ENCODE data around the gene ALKBH4. TPM values are rescaled to one million over a fixed set of nuclear protein-coding genes. Genes with fewer than 3 reads are reported as not detected.
A peak's percentile ranks its signal among the peaks of the same experiment; 100 is the strongest.
"Not testable (repeated sequence)": the region's sequence is repeated elsewhere in the genome, so short reads cannot be mapped to it uniquely, and the experiment has no call there.

The ALKBH4 gene
- total RNA-seq, 1 experiment from 2014 or later: 26.4 TPM

- H3K4me3 ChIP-seq: no peak overlapping the region
- peaks cover 33% of the 10 kb centered on the region for H3K4me1 ChIP-seq (replicated peaks)
- no peak overlapping the region for H3K27ac ChIP-seq
- no peaks in the 10 kb centered on the region for H3K27me3 ChIP-seq (replicated peaks)
- peaks cover 83% of the 10 kb centered on the region for H3K36me3 ChIP-seq
- no peaks in the 10 kb centered on the region for H3K9me3 ChIP-seq (replicated peaks)
- DNase-seq (ENCODE audit: low read depth in 1 of 2, low spot score in 2 of 2): no peak
Observed at GRCh38 chr7:102416406-102416805, 48.3 kb downstream of the ALKBH4 start.

- Histone ChIP-seq H3K27me3 (replicated peaks) (no peaks in the 10 kb centered on the region), H3K4me1 (replicated peaks) (peaks cover 27% of the 10 kb centered on the region), H3K9me3 (replicated peaks) (no peaks in the 10 kb centered on the region), H3K27ac (no peak overlapping the region), H3K36me3 (peaks cover 86% of the 10 kb centered on the region), H3K4me3 (no peak overlapping the region)
- DNase-seq (ENCODE audit: low read depth in 1 of 2, low spot score in 2 of 2): no peak
Observed at GRCh38 chr7:102415685-102416225, 48.9 kb downstream of the ALKBH4 start.

GRCh38 chr7:102413611-102414010 is 51.1 kb downstream of the ALKBH4 start:
- H3K4me1 ChIP-seq (replicated peaks): peaks cover 5% of the 10 kb centered on the region
- DNase-seq (ENCODE audit: low read depth in 1 of 2, low spot score in 2 of 2): no peak
- peaks cover 93% of the 10 kb centered on the region for H3K36me3 ChIP-seq
- no peaks in the 10 kb centered on the region for H3K9me3 ChIP-seq (replicated peaks)
- H3K27ac ChIP-seq: no peak overlapping the region
- no peaks in the 10 kb centered on the region for H3K27me3 ChIP-seq (replicated peaks)
- no peak overlapping the region for H3K4me3 ChIP-seq

GRCh38 chr7:102413091-102413490 is 51.6 kb downstream of the ALKBH4 start:
- Histone ChIP-seq H3K36me3 (peaks cover 93% of the 10 kb centered on the region), H3K27me3 (replicated peaks) (no peaks in the 10 kb centered on the region), H3K27ac (no peak overlapping the region), H3K4me3 (no peak overlapping the region), H3K9me3 (replicated peaks) (no peaks in the 10 kb centered on the region), H3K4me1 (replicated peaks) (no peaks in the 10 kb centered on the region; the same call in none of the 2 replicates)
- no peak for DNase-seq (ENCODE audit: low read depth in 1 of 2, low spot score in 2 of 2)

GRCh38 chr7:102412548-102412947 is 52.1 kb downstream of the ALKBH4 start:
- DNase-seq (ENCODE audit: low read depth in 1 of 2, low spot score in 2 of 2): peak; percentile 34 to 59
- H3K9me3 ChIP-seq (replicated peaks): no peaks in the 10 kb centered on the region
- no peaks in the 10 kb centered on the region; the same call in 1 of the 2 replicates for H3K4me1 ChIP-seq (replicated peaks)
- peaks cover 93% of the 10 kb centered on the region for H3K36me3 ChIP-seq
- H3K4me3 ChIP-seq: no peak overlapping the region
- no peaks in the 10 kb centered on the region for H3K27me3 ChIP-seq (replicated peaks)
- no peak overlapping the region for H3K27ac ChIP-seq

GRCh38 chr7:102410918-102411317 is 53.7 kb downstream of the ALKBH4 start:
- no peak overlapping the region for H3K4me3 ChIP-seq
- no peaks in the 10 kb centered on the region for H3K27me3 ChIP-seq (replicated peaks)
- no peaks in the 10 kb centered on the region for H3K9me3 ChIP-seq (replicated peaks)
- no peak overlapping the region for H3K27ac ChIP-seq
- DNase-seq (ENCODE audit: low read depth in 1 of 2, low spot score in 2 of 2): no peak
- peaks cover 98% of the 10 kb centered on the region for H3K36me3 ChIP-seq
- H3K4me1 ChIP-seq (replicated peaks): no peaks in the 10 kb centered on the region; the same call in 1 of the 2 replicates

- no peak for DNase-seq (ENCODE audit: low read depth in 1 of 2, low spot score in 2 of 2)
- H3K36me3 ChIP-seq: peaks cover 98% of the 10 kb centered on the region
- H3K27ac ChIP-seq: no peak overlapping the region
- H3K9me3 ChIP-seq (replicated peaks): no peaks in the 10 kb centered on the region
- H3K27me3 ChIP-seq (replicated peaks): no peaks in the 10 kb centered on the region
- H3K4me1 ChIP-seq (replicated peaks): no peaks in the 10 kb centered on the region; the same call in 1 of the 2 replicates
- H3K4me3 ChIP-seq: no peak overlapping the region
Observed at GRCh38 chr7:102410123-102410522, 54.5 kb downstream of the ALKBH4 start.

- H3K27me3 ChIP-seq (replicated peaks): no peaks in the 10 kb centered on the region
- no peak overlapping the region for H3K27ac ChIP-seq
- peaks cover 98% of the 10 kb centered on the region for H3K36me3 ChIP-seq
- no peak overlapping the region for H3K4me3 ChIP-seq
- H3K9me3 ChIP-seq (replicated peaks): no peaks in the 10 kb centered on the region
- DNase-seq (ENCODE audit: low read depth in 1 of 2, low spot score in 2 of 2): no peak
- no peaks in the 10 kb centered on the region; the same call in 1 of the 2 replicates for H3K4me1 ChIP-seq (replicated peaks)
Observed at GRCh38 chr7:102409340-102409739, 55.3 kb downstream of the ALKBH4 start.

GRCh38 chr7:102408530-102408929 is 56.1 kb downstream of the ALKBH4 start:
- H3K4me3 ChIP-seq; H3K9me3 ChIP-seq (replicated peaks); DNase-seq (ENCODE audit: low read depth in 1 of 2, low spot score in 2 of 2); H3K27ac ChIP-seq; H3K27me3 ChIP-seq (replicated peaks); H3K4me1 ChIP-seq (replicated peaks): not testable (repeated sequence)
- H3K36me3 ChIP-seq: peaks cover 98% of the 10 kb centered on the region

GRCh38 chr7:102407910-102408309 is 56.8 kb downstream of the ALKBH4 start:
- Histone ChIP-seq H3K4me1 (replicated peaks) (no peaks in the 10 kb centered on the region; the same call in 1 of the 2 replicates), H3K36me3 (peaks cover 100% of the 10 kb centered on the region), H3K27ac (no peak overlapping the region), H3K4me3 (no peak overlapping the region), H3K9me3 (replicated peaks) (no peaks in the 10 kb centered on the region), H3K27me3 (replicated peaks) (no peaks in the 10 kb centered on the region)
- no peak for DNase-seq (ENCODE audit: low read depth in 1 of 2, low spot score in 2 of 2)

Other genes with a start within 250 kb of the ALKBH4 start
- 62.6 and 83.1 TPM in 2 replicates for gene SH2B2, start 178.0 kb downstream of the ALKBH4 start, total RNA-seq (2014; rRNA removed; shearing (Covaris generic))
- not detected in 2 replicates for gene SPDYE6, start 108.4 kb downstream of the ALKBH4 start, total RNA-seq (2014; rRNA removed; shearing (Covaris generic))
- gene PRKRIP1, start 68.5 kb downstream of the ALKBH4 start, total RNA-seq (2014; rRNA removed; shearing (Covaris generic)): 29.6 and 30.7 TPM in 2 replicates
- gene ORAI2, start 31.3 kb downstream of the ALKBH4 start, total RNA-seq (2014; rRNA removed; shearing (Covaris generic)): 18.3 and 27.0 TPM in 2 replicates
- gene LRWD1, start 121 bp upstream of the ALKBH4 start, total RNA-seq (2014; rRNA removed; shearing (Covaris generic)): 43.3 and 66.3 TPM in 2 replicates
- gene POLR2J, start 14.1 kb upstream of the ALKBH4 start, total RNA-seq (2014; rRNA removed; shearing (Covaris generic)): 17.8 and 44.1 TPM in 2 replicates
- gene RASA4B, start 52.9 kb upstream of the ALKBH4 start, total RNA-seq (2014; rRNA removed; shearing (Covaris generic)): 4.0 and 9.5 TPM in 2 replicates
- 0.24 and 1.6 TPM in 2 replicates for gene UPK3BL2, start 78.8 kb upstream of the ALKBH4 start, total RNA-seq (2014; rRNA removed; shearing (Covaris generic))
- gene SPDYE2, start 86.4 kb upstream of the ALKBH4 start, total RNA-seq (2014; rRNA removed; shearing (Covaris generic)): not detected in 2 replicates
- gene POLR2J3, start 107.7 kb upstream of the ALKBH4 start, total RNA-seq (2014; rRNA removed; shearing (Covaris generic)): 15.7 and 21.3 TPM in 2 replicates
- gene RASA4, start 151.9 kb upstream of the ALKBH4 start, total RNA-seq (2014; rRNA removed; shearing (Covaris generic)): 15.4 and 19.4 TPM in 2 replicates
- gene UPK3BL1, start 177.9 kb upstream of the ALKBH4 start, total RNA-seq (2014; rRNA removed; shearing (Covaris generic)): 20.9 and 21.2 TPM in 2 replicates
- gene SPDYE2B, start 185.5 kb upstream of the ALKBH4 start, total RNA-seq (2014; rRNA removed; shearing (Covaris generic)): not detected in 2 replicates
- 1.3 and 1.4 TPM in 2 replicates for gene POLR2J2, start 206.8 kb upstream of the ALKBH4 start, total RNA-seq (2014; rRNA removed; shearing (Covaris generic))